Measurements from ENCODE around the gene CD44. TPM values are rescaled to one million over a fixed set of nuclear protein-coding genes. Genes with fewer than 3 reads are reported as not detected.

CD44 gene
- total RNA-seq, 1 experiment from 2014 or later, result 667 TPM

GRCh38 chr11:35139722-35140282 lies 831 bp downstream of the CD44 start:
- peak; percentile 60 for DNase-seq (ENCODE audit: low read depth)

DNA sequence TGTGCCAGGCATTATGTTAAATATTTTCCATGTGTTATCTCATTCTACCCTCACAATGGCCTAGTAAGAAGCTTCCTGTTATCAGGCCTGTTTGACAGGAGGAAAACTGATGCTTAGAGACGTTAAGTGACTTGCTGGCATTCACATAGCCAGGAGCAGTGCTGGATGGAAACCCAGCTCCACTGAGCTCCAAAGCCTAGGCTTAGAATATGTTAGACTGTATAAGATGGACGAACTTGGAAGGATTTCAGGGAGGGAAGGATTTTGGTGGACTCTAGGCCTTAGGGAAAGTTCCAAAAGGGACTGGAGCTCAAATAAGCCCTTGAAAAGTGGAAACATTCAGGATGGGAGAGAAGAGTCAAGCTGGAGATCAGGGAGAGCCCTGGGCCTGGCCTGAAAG lies 2.1 kb downstream of the CD44 start:
- peak; percentile 59 for DNase-seq (ENCODE audit: low read depth)

GRCh38 chr11:35141571-35141971 lies 2.6 kb downstream of the CD44 start:
- peak; percentile 66 for DNase-seq (ENCODE audit: low read depth)

- peak; percentile 85 for DNase-seq (ENCODE audit: low read depth)
Measured at GRCh38 chr11:35142481-35143075, 3.6 kb downstream of the CD44 start.

GRCh38 chr11:35143297-35144135 lies 4.5 kb downstream of the CD44 start:
- DNase-seq (ENCODE audit: low read depth), result peak; percentile 34

- peak; percentile 93 for DNase-seq (ENCODE audit: low read depth)
Measured at GRCh38 chr11:35144136-35144741, 5.3 kb downstream of the CD44 start.

GRCh38 chr11:35144806-35145205 lies 5.8 kb downstream of the CD44 start:
- peak; percentile 43 for DNase-seq (ENCODE audit: low read depth)

DNA sequence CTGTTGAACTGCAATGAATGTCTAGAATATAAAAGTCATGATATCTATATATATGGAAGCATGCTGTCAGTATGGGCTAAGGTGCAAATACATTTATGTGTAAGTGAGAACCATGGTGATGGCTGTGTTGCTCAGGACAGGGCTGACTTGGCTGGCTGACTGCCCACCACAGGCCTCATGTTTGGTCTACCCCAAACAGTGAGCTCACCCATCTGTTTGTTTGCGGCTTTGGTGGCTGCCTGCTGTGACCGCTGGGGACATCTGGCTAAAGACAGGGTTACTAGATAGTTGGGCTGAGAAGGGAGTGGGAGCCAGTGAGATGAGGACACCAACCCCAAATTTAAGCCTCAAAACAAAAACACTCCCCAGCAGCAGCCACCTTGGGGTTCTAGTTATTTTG lies 6.3 kb downstream of the CD44 start:
- peak; percentile 84 for DNase-seq (ENCODE audit: low read depth)

- peak; percentile 37 for DNase-seq (ENCODE audit: low read depth)
Measured at GRCh38 chr11:35146074-35146521, 7.1 kb downstream of the CD44 start.

DNA sequence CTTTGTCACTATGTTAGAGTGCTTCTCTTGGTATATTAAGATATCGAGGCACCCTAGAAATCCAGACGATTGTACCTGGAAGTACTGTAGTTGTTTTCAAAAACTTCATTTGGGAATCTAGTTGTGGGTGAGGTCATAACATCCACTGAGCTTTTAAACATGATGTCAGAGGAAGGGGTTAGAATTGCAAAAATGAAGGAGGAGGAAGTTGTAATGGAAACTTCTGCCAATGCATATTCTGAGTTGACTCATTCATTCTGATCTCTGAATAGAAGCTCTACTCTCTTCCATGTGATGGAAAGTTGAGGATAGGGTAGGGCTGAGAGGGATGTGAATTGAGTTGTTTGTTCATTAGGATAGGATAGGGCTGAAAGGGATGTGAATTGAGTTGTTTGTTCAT lies 7.7 kb downstream of the CD44 start:
- peak; percentile 53 for DNase-seq (ENCODE audit: low read depth)

GRCh38 chr11:35147235-35147634 lies 8.3 kb downstream of the CD44 start:
- DNase-seq (ENCODE audit: low read depth), result peak; percentile 25

GRCh38 chr11:35148163-35148837 lies 9.3 kb downstream of the CD44 start:
- peak; percentile 11 for DNase-seq (ENCODE audit: low read depth)

- DNase-seq (ENCODE audit: low read depth), result peak; percentile 21
Measured at GRCh38 chr11:35150454-35150853, 11.5 kb downstream of the CD44 start.

DNA sequence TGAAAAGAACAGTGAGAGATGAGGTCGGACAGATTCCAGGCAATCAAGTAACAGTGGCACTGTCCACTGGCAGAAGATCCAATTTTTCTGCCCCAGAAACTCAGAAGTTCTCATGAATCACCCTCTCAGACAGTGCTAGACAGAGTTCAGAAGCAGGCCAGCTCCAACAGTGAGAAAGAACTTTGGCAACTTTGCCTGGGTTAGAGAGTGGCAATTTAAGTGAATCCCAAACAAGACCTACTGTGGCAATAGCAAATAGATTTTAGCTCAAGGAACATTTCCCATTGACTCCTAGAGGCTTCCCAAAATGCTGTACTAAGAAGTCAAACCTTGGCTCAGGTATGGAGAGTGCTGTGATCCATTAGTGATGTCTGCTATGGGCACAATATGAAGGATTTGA lies 12.3 kb downstream of the CD44 start:
- DNase-seq (ENCODE audit: low read depth), result peak; percentile 69

DNA sequence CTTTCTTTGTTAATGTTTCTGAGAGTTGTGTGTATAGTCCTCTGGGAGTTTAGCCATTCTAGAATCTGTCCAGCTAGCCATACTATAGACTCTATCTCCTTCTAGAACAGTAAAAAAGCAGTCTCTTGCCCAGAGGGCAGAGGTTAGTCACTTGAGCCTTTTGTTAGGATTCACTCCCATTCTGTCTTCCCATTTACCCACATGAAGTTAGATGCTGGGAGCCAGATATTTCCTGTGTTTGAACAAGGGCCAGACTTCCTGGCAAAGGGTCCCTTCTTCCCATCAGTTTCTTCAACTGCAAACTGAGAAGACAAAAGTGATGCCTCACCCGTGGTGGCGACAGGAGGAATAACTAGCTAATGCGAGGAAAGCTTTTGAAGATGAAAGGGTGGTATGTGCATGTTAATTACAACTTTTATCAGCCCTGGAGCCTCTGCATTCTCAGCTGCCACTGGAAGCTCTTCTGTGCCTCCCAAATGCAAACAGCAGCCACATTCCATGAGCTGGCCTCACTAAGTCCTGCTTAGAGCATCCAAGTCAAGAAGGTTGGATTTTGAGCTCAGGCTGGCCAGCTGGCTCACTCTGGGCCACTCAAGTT lies 12.8 kb downstream of the CD44 start:
- peak; percentile 49 for DNase-seq (ENCODE audit: low read depth)

- DNase-seq (ENCODE audit: low read depth), result no peak
Measured at GRCh38 chr11:35152575-35152974, 13.6 kb downstream of the CD44 start.

- DNase-seq (ENCODE audit: low read depth), result peak; percentile 24
Measured at GRCh38 chr11:35153280-35153679, 14.3 kb downstream of the CD44 start.

GRCh38 chr11:35154952-35155351 lies 16.0 kb downstream of the CD44 start:
- DNase-seq (ENCODE audit: low read depth), result no peak

GRCh38 chr11:35155677-35156076 lies 16.7 kb downstream of the CD44 start:
- no peak for DNase-seq (ENCODE audit: low read depth)

DNA sequence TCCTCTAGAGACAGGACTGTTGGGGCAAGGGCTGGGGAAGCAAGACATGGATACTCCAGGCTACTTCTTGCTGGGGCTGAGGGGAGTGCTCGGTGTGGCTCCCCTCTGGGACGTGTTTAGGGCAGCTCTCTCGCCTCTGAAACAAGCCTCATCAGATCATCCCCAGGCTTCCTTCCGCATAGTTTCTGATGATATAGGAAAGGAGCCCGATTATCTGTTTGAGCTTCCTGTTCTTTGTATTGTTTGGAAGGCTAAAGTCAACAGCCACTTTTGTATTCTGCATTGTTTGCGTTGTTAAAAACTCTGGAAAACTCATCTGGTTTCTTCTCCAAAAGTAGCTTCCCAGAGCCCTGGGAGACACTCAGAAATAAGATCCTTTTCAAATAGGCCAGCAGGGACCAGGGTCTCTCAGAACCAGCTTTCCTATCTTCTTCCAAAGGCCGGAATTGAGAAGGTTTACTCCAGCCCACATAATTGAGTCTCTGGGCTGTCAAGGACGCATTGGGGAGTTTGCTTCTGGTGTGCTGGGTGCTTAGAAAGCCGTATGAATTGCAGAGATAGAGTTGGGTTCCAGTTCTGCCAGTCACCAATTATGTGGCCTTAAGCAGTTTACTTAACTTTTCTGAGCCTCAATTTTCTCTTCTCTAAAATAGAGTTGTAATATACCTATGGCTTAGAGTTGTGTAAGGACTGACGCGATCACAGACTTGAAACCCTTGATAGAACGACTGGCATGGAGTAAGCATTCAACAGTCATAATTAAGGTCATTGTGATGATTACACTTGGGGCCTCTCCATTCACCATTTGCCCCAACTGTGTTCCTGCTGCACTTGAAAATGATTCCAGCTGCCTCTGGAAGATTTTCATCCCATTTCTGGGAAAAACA lies 19.1 kb downstream of the CD44 start:
- DNase-seq (ENCODE audit: low read depth), result no peak

All from M059J (cell line).